HepG2 (cell line): ENCODE data around the gene PTPN22. TPM values are rescaled to one million over a fixed set of nuclear protein-coding genes. Genes with fewer than 3 reads are reported as not detected.

ENCODE experiments used
- FOXA3 ChIP-seq: IDR thresholded peaks from 2 replicates; pipeline ENCODE4 v1.6.1; 2016; ENCODE audit warnings: missing genetic modification reagents, missing compliant biosample characterization
- FOXC1 ChIP-seq: sonication (generic); formaldehyde crosslinking; IDR thresholded peaks from 2 replicates; pipeline ENCODE4 v1.8.0; 2022; ENCODE audit warnings: mild to moderate bottlenecking, missing genetic modification reagents, borderline replicate concordance
- HES4 ChIP-seq: sonication (generic); formaldehyde crosslinking; IDR thresholded peaks from 2 replicates; pipeline ENCODE4 v1.9.0; 2021; ENCODE audit warnings: mild to moderate bottlenecking, missing genetic modification reagents, borderline replicate concordance
- HHEX ChIP-seq: IDR thresholded peaks from 2 replicates; pipeline ENCODE4 v1.6.1; 2016; ENCODE audit warnings: control low read depth
- HMGXB3 ChIP-seq: sonication (generic); formaldehyde crosslinking; IDR thresholded peaks from 2 replicates; pipeline ENCODE4 v1.4.0; 2020; ENCODE audit warnings: missing genetic modification reagents, borderline replicate concordance
- HOXD1 ChIP-seq: sonication (generic); formaldehyde crosslinking; IDR thresholded peaks from 2 replicates; pipeline ENCODE4 v1.5.0; 2020; ENCODE audit warnings: missing genetic modification reagents
- NAIF1 ChIP-seq: sonication (generic); formaldehyde crosslinking; IDR thresholded peaks from 2 replicates; pipeline ENCODE4 v1.5.0; 2020; ENCODE audit warnings: mild to moderate bottlenecking, missing genetic modification reagents, borderline replicate concordance
- SAP130 ChIP-seq: IDR thresholded peaks from 2 replicates; pipeline ENCODE4 v1.6.1; 2016; ENCODE audit warnings: low read depth
- THAP9 ChIP-seq: sonication (generic); formaldehyde crosslinking; IDR thresholded peaks from 2 replicates; pipeline ENCODE4; 2020; ENCODE audit warnings: missing genetic modification reagents, mild to moderate bottlenecking, borderline replicate concordance
- ZBED4 ChIP-seq: sonication (generic); formaldehyde crosslinking; IDR thresholded peaks from 2 replicates; pipeline ENCODE4 v1.4.0; 2020; ENCODE audit warnings: missing genetic modification reagents, borderline replicate concordance
- ZBTB34 ChIP-seq: sonication (generic); formaldehyde crosslinking; IDR thresholded peaks from 2 replicates; pipeline ENCODE4 v1.8.0; 2022; ENCODE audit warnings: mild to moderate bottlenecking, missing genetic modification reagents
- ZNF143 ChIP-seq: sonication (generic); formaldehyde crosslinking; IDR thresholded peaks from 2 replicates; pipeline ENCODE4 v1.4.0; 2020; ENCODE audit warnings: missing genetic modification reagents
- polyA plus RNA-seq, 8 experiments: library from polyadenylated mRNA; depleted of rRNA in 3 of 8; stranded (reverse) in 7 of 8; unstranded in 1 of 8; fragments of >200 nt; fragmentation: Illumina TruSeq in 4 of 8; extraction: Trizol in 4 of 8; gene quantifications; 2 replicates each; pipeline versions ENCODE4 v1.2.1 to v1.2.3, GENCODE V29; 2011 to 2016; ENCODE audit warnings: low read depth in 4 of 8, missing spikeins in 1 of 8, mixed read lengths in 1 of 8; ENCODE audit not compliant: insufficient read depth in 1 of 8
- total RNA-seq, 5 experiments: library from RNA; depleted of rRNA; stranded (reverse); fragments of >200 nt; fragmentation: Illumina TruSeq; extraction: Trizol; gene quantifications; 2 replicates each; pipeline ENCODE4 v1.2.3, GENCODE V29; 2016; ENCODE audit warnings: low read depth in 1 of 5
- TF ChIP-seq, protein P1 (sequence below): sonication (generic); formaldehyde crosslinking; IDR thresholded peaks from 2 replicates; pipeline ENCODE4 v1.5.0; 2020; ENCODE audit warnings: mild to moderate bottlenecking, missing genetic modification reagents

The PTPN22 gene
- total and polyA plus RNA-seq, 2 of the 13 experiments (the other 11 are each of a cell fraction or from before 2014, with no cell fraction given) = not detected

DNA sequence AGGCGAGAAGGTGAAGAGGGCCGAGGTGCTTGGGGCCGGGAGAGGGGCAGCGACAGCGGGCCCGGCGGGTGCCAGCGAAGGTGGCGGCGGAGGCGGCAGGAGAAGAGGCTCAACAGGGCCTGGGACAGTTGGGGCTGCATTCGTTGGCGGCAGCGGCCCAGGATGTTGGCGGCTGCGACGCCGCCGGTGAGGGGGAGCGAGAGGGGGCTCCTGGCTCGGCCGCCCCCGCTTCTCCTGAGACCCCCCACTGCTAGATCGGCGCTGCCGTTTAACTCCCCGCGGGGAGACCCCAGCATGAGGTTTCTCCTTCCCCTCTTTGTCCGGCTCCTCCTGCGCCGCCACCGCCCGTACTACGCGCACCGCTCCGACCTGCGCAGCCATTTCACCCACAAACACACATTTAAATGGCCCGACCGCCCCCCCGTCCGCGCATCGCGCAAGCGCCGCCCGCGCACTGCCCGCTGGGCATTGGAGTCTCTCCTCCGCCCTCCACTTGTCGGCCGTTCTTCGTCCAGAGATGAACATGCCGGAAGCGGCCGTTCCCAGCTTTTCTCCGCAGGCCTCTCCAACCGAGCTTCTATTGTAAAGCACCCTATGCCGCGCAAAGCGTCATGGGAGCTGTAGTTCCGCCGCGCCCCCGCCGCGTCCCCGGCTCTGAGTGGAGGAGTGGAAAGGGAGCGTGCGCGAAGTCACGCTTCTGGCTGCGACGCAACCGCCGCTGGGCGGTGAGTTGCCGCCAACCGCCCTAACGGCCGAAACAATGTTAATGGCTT, 59.4 kb downstream of the PTPN22 start, which contains the start of gene RSBN1 (continued):
- TF ChIP-seq NAIF1 (CRISPR knock-in tag) (peak; percentile 73), SAP130 (CRISPR knock-in tag) (peak; percentile 85), ZBTB34 (CRISPR knock-in tag) (peak; percentile 18; the same call in 1 of the 2 replicates), HOXD1 (CRISPR knock-in tag) (no peak; the same call in 1 of the 2 replicates), HHEX (no peak), FOXA3 (peak; percentile 68), ZBED4 (CRISPR knock-in tag) (0 out of 2 replicates have a peak, but pooled peaks have one; percentile 11), THAP9 (CRISPR knock-in tag) (peak; percentile 95), ZNF143 (CRISPR knock-in tag) (peak; percentile 96), HMGXB3 (CRISPR knock-in tag) (peak; percentile 95), HES4 (CRISPR knock-in tag) (peak; percentile 40), FOXC1 (peak; percentile 65; the same call in 1 of the 2 replicates)
- TF ChIP-seq, protein P1, sequence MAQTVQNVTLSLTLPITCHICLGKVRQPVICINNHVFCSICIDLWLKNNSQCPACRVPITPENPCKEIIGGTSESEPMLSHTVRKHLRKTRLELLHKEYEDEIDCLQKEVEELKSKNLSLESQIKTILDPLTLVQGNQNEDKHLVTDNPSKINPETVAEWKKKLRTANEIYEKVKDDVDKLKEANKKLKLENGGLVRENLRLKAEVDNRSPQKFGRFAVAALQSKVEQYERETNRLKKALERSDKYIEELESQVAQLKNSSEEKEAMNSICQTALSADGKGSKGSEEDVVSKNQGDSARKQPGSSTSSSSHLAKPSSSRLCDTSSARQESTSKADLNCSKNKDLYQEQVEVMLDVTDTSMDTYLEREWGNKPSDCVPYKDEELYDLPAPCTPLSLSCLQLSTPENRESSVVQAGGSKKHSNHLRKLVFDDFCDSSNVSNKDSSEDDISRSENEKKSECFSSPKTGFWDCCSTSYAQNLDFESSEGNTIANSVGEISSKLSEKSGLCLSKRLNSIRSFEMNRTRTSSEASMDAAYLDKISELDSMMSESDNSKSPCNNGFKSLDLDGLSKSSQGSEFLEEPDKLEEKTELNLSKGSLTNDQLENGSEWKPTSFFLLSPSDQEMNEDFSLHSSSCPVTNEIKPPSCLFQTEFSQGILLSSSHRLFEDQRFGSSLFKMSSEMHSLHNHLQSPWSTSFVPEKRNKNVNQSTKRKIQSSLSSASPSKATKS (CRISPR knock-in tag) = 0 out of 2 replicates have a peak, but pooled peaks have one; percentile 61
